Nephron progenitor cell (in vitro differentiated cells): Measurements from ENCODE around the gene ANKAR.

Experiments used
- DNase-seq: peaks from one replicate; pipeline ENCODE4 v3.0.0; 2021
- H3K27ac Mint-ChIP-seq: 2 replicates; pipeline ENCODE4 v1.8.0; 2021; ENCODE audit warnings: mild to moderate bottlenecking, moderate library complexity, mixed read lengths
- H3K27me3 Mint-ChIP-seq: 2 replicates; pipeline ENCODE4 v1.8.0; 2021; ENCODE audit warnings: mild to moderate bottlenecking, low read depth, mixed read lengths; ENCODE audit not compliant: poor library complexity
- H3K36me3 Mint-ChIP-seq: 2 replicates; pipeline ENCODE4 v1.8.0; 2021; ENCODE audit warnings: low read depth, mixed read lengths
- H3K4me1 Mint-ChIP-seq: 2 replicates; pipeline ENCODE4 v1.8.0; 2021; ENCODE audit warnings: mixed read lengths
- H3K4me3 Mint-ChIP-seq: 2 replicates; pipeline ENCODE4 v1.8.0; 2021; ENCODE audit warnings: mild to moderate bottlenecking, moderate library complexity, mixed read lengths
- H3K9me3 Mint-ChIP-seq: 2 replicates; pipeline ENCODE4 v1.8.0; 2021; ENCODE audit warnings: mild to moderate bottlenecking, moderate library complexity, mixed read lengths
- TF ChIP-seq, protein P1 (sequence below): fragments of 200-600 bp; sonication (generic); IDR thresholded peaks from 2 replicates; pipeline ENCODE4 v1.5.0; 2021; ENCODE audit warnings: antibody characterized with exemption

The ANKAR gene

DNA sequence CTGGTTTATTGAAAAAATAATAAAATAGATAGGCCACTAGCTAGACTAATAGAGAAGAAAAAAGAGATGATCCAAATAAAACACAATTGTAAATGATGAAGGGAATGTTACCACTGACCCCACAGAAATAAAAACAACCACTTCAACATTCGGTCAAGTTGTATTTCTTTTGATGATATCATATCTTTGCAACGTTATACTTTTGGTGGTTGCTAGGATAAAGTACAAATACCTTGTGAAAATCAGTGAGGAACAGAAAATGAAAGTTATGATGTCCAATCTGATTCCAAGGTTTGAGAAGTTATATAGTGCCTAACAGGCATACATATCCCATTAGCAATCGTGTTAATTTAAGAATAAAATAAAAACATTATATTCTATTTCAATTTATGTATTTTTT, 19.8 kb upstream of the ANKAR start:
- Mint-ChIP-seq H3K27ac (no peak overlapping the region), H3K36me3 (peaks cover 15% of the 10 kb centered on the region)
- no peak for DNase-seq

DNA sequence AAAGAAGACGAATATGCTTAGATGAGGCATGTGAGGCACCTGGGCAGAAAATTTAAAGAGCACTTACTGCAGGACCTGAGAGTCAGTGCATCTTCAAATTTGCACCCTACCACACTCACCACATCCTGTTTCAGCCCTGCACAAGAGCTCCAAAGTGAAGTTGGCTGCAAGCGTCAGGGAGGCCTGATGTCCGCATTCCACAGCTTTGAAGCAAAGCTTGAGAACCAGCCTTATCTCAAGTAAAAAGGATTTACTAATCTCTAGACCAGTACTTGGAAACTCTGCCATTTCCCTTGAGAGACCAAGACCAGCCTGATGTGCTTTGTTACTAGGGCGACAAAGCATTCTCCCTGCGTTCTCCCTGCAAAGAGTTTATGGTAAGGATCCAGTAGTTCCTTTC, 16.6 kb upstream of the ANKAR start:
- Mint-ChIP-seq H3K4me1 (no peaks in the 10 kb centered on the region), H3K36me3 (peaks cover 5% of the 10 kb centered on the region), H3K27ac (no peak overlapping the region), H3K27me3 (no peaks in the 10 kb centered on the region), H3K9me3 (peaks cover 14% of the 10 kb centered on the region), H3K4me3 (no peak overlapping the region)
- DNase-seq, result no peak
- TF ChIP-seq, protein P1, sequence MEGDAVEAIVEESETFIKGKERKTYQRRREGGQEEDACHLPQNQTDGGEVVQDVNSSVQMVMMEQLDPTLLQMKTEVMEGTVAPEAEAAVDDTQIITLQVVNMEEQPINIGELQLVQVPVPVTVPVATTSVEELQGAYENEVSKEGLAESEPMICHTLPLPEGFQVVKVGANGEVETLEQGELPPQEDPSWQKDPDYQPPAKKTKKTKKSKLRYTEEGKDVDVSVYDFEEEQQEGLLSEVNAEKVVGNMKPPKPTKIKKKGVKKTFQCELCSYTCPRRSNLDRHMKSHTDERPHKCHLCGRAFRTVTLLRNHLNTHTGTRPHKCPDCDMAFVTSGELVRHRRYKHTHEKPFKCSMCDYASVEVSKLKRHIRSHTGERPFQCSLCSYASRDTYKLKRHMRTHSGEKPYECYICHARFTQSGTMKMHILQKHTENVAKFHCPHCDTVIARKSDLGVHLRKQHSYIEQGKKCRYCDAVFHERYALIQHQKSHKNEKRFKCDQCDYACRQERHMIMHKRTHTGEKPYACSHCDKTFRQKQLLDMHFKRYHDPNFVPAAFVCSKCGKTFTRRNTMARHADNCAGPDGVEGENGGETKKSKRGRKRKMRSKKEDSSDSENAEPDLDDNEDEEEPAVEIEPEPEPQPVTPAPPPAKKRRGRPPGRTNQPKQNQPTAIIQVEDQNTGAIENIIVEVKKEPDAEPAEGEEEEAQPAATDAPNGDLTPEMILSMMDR, result no peak

More for the DNA sequence above, 19.8 kb upstream of the ANKAR start:
- Mint-ChIP-seq H3K4me1 (no peaks in the 10 kb centered on the region), H3K27me3 (no peaks in the 10 kb centered on the region), H3K4me3 (no peak overlapping the region), H3K9me3 (peaks cover 36% of the 10 kb centered on the region)
- TF ChIP-seq, protein P1, result no peak

DNA sequence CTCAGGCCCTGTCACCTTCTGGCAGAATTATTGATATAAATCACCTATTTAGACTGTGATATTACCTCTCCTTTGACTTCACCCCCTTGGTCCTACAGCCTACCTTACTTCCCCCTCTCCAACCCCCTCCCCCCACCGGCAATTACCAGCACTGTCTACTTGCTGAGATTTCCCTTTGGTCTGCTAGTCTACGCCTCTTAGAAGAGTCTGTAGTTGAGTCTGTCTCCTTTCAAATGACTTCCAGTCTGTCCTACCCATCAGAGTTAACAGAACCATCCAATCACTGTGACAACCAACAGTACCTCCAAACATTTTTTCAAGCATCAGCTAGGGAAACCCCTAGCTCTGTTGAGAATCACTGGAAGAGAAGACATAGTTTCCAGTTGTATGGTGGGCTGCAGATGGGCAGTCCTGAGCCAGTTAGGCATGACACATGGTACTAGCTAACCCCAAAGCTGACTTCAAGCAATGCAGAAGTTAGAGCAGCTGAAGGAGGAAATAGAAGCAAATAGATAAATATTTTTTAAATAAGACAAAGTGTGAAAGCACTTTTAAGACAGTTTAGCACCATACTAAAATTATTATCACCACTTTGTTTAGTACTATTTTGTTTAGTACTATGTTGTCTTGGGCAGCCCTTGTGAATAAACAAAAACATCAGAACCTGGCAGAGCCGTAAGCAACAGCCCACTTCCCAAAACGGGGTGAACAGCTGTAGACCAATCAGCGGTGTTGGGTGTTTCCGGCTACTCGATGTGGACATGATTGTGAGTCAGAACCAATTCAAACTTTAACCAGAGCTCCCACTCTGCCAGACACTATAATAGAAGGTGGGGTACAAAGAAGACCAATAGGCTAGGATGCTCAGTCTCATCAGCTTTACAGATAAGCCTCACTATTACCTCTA, 15.9 kb upstream of the ANKAR start:
- Mint-ChIP-seq H3K9me3 (peaks cover 9% of the 10 kb centered on the region), H3K36me3 (peaks cover 7% of the 10 kb centered on the region), H3K27me3 (no peaks in the 10 kb centered on the region), H3K4me1 (no peaks in the 10 kb centered on the region), H3K4me3 (no peak overlapping the region), H3K27ac (no peak overlapping the region)
- TF ChIP-seq, protein P1, result no peak
- no peak for DNase-seq

DNA sequence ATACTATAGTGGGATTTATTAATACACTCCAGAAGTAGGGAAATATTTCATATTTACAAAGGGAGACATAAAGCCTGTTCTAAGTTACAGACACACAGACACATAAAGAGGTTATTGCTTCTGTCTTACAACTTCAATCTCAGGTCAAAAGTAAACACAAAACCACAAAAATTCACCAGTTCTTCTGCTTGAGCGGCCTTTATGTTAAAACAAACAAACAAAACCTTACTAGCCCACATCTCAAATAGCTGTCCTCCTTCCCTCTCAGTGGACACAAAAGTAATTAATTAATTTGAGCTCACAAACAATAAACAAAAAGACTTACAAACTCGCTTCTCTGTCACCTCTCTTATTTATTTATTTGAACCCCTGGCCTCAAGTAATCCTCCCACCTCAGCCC, 14.7 kb upstream of the ANKAR start:
- H3K27ac Mint-ChIP-seq, result peak overlapping the region; percentile 44
- TF ChIP-seq, protein P1, result no peak
- H3K4me3 Mint-ChIP-seq, result peak overlapping the region; percentile 15
- no peaks in the 10 kb centered on the region for H3K4me1 Mint-ChIP-seq
- no peak for DNase-seq
- H3K27me3 Mint-ChIP-seq, result no peaks in the 10 kb centered on the region
- H3K9me3 Mint-ChIP-seq, result peaks cover under 1% of the 10 kb centered on the region
- H3K36me3 Mint-ChIP-seq, result peaks cover 8% of the 10 kb centered on the region

DNA sequence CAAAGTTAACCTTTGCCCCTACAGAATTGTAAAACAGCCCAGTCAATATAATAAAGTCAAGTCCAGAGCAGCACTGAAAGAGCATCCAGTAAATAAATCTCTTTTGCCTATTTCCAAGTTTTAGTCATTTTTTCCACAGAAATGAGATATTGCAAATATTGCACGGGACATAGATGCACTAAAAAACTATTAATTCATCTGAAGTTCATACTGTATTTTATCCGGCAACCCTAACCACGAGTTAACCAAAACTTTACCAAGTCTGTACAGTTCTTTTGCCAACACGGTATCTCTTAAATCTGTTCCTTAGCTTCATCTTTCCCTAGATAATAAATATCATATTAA, 13.7 kb upstream of the ANKAR start:
- DNase-seq, result no peak
- Mint-ChIP-seq H3K4me3 (no peak overlapping the region), H3K4me1 (no peaks in the 10 kb centered on the region), H3K36me3 (peaks cover 13% of the 10 kb centered on the region), H3K27me3 (no peaks in the 10 kb centered on the region), H3K9me3 (no peaks in the 10 kb centered on the region), H3K27ac (no peak overlapping the region)
- TF ChIP-seq, protein P1, result no peak
